NCI-H748 treated with DMSO at 0.1 percent for 48 hours (cell line): Measurements from ENCODE around the gene SF1.

Source experiments
- DNase-seq: peaks from one replicate; lab custom pipeline; 2025; lab: John Stamatoyannopoulos, UW

Gene SF1

DNA sequence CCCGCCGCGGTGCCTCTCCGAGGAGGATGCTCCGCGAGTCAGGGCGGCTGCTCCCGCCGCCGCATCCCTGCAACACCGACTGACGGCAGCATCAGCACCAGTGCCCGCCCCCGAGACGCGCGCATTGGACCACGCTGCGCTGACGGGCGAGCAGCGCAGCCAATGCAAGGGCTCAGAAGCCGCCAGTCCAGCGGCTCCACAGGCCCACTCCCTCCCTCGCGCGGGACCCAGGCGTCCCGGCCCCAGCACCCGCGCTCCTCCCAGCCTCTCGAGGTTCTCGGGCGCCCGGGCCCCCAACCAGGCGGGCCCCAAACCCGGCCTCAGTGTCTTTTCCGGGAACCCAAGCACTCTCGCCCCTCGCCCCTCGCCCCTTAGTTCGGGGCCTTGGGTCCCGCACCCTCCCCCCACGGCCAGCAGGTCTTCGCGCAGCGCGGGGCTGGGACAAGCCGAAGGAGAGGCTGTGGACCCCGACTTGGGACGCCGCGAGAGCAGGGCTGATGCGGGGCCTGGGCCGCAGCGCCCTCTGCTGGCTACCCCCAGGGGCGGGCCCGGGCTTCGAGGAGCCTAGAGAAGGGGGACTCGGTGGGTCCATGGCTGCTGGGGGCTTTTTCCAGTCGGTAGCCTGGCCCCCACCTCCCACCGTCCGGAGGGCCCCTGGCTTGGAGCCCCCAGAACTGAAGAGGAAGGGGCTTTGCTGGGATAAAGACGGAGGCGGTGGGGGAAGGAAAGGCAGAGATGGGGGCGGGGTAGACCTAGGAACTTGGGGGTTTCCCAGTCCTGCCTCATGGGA, 55.0 kb downstream of the SF1 start, which contains the start of gene NRXN2:
TSS of gene NRXN2 (minus strand) at position 81 of the 790 bp plus-strand sequence. CDS start 9,498 bp downstream, outside the sequence.
- peak; percentile 65 for DNase-seq

GRCh38 chr11:64722141-64723065, 55.9 kb downstream of the SF1 start:
- DNase-seq = no peak

DNA sequence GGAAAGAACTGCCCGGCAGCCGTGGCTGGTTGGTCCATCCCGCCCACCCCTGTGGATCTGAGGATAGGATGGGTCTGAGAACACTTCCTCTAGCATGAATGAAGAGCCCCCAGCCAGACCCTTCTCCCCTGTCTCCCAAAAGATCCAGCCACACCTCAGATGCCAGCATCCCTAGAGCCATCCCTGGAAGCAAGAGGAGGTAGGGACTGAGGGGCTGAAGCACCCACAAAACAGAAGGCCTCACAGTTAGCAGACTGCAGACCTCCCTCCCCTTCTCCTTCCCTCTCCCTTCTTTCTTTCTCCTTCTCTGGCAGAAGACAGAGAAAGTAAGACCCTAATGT, 57.0 kb downstream of the SF1 start:
- DNase-seq = no peak

GRCh38 chr11:64720640-64721358, 57.5 kb downstream of the SF1 start:
- DNase-seq = no peak

- DNase-seq = no peak
Observed at GRCh38 chr11:64720167-64720566, 58.2 kb downstream of the SF1 start.

DNA sequence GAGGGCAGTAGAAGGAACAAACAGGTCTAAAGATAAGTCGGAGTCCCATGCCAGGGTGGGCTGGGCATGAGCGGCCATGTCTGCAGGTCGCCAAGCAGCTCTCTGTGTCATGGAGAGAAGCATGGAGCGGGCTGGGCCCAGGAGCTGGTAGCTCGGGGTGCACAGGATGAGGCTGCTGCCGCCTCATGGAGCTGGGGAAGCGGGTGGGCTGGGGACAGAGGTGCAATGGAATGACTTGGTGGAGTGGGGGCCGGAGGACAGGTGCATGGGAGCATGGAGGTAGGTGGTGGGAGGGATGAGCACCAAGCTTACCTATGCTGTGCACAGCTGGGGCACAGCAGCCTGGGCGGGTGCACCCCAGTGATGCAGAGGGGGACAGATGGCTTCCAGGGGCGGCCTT, 58.9 kb downstream of the SF1 start:
- DNase-seq = no peak

DNA sequence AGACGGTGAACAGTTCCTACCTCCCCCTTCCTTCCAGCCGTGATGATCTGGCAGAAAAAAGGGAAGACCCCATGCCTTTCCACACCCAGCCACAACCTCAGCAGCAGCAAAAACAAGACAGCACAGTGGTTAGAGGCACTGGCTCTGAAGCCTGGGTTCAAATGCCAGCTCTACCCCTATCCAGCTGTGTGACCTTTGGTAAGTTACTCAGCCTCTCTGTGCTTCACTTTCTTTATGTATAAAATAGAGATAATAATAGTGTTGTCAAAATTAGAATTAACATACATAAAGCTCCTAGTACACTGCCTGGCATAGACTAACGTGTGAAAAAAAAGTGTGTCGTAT, 59.6 kb downstream of the SF1 start:
- DNase-seq = no peak

GRCh38 chr11:64718084-64718779, 60.1 kb downstream of the SF1 start:
- DNase-seq = no peak

- DNase-seq = no peak
Observed at GRCh38 chr11:64717268-64717578, 61.1 kb downstream of the SF1 start.

DNA sequence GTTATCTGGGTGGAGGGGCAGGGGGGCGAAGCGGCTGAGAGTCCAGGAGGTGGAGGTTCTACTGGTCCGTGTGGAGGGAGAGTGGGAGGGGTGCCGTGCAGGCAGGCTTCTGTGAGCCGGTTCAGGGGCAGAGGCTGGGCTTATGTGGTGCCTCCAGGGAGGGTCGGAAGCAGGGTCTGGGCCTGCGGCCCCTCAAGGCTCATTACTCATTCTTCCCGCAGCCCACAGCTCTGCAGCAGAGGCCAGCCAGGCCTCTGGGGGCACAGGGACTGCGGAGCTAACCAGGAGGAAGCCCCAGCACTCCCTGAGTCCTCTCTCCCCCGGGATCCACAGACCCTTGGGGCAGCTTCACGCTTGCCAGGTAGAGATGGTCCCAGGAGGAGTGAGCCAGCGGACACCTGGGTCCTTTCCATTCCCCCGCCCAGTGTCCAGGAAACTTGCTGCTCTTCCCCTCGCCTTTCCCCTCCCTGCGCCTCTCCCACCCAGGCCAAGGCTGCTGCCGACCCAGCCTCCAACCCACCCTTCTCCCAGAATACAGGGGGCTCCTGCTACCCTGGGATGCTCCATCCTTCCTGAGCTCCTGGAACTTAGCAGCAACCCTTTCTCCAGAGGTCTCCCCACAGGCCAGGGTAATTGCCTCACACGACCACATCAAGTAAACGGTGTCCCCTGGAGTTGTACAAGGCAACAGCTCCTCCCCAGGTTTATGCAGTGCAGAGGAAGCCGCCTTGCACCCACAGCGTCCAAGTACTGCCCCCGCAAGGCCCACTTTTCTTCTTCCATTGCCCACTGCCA, 61.7 kb downstream of the SF1 start:
- DNase-seq = no peak

DNA sequence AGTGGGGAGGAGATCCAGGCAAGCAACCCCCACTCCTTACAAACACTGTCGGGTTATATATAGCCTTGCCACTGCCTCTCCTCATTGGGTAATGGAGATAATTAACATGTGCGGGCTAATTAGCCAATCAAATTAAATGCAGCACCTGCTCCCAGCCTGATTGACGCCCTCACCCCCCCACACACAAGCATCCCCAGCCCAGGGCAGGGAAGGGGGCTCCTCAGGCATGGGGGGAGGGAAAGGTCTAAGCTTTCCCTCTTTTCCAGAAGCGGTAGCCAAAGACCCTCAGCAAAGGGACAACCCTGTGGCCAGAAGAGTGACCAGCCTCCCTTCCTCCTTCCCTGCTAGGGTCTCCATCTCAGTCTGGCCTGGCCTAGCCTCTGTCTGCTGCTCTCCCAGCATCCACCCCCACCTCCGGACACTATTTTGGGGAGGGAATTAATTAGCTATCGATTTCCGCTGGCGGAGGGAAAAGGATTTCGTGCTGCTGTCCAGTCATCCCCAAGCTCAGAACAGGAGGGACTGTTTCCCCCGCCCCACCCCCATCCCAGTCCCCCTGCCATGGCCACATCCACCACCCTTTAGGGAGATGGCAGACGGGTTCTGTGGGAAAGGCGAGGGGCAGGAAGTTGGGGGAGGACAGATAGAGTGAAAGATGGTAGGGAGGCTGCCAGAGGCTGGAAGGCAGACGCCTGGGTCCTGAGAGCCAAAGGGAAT, 62.4 kb downstream of the SF1 start:
- no peak for DNase-seq

DNA sequence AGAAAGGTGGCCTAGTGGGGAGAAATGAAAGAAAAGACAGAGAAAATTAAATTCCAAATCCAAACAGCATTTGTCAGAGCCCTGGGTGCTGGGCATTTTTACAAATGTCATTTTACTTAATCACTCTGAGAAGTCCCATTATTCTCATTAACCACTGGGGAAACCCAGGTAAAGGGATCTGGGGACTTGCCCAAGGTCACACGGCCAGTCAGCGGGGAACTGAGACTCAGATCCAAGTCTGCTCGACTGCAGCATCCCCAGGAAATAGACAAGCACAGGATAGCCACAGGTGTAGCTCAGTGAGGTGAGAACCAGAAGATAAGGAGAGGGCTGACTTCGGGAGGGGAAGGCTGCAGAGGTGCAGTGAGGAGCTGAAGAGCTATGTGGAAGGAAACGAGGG, 63.2 kb downstream of the SF1 start:
- no peak for DNase-seq

DNA sequence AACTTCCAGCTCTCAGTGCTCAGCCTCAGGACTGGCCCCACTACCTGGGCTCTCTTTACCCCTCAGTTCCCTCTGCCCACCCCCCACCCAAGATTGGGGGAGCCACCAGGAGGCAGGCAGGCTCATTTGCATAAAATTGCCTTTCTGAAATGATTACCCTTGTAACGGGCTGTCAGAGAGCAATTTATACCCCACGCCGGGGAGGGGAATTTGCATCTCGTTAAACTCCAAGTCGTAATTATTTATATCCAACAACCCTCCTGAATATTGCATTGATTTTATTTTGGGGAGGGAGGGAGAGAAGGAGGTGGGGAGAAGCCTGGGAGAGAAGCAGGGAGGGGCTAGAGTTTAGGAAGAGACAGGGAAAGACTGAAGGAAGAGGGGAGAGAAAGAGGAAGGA, 63.7 kb downstream of the SF1 start:
- DNase-seq = no peak
